HG02571 (cell line): Measurements from ENCODE around the gene GAS2.
"Not testable (repeated sequence)": the region's sequence is repeated elsewhere in the genome, so short reads cannot be mapped to it uniquely, and the experiment has no call there.

Experiments used
- ATAC-seq: cut with Tn5 transposase; IDR thresholded peaks from one replicate; pipeline ENCODE4 v1.9.1; 2021; ENCODE audit warnings: mild to moderate bottlenecking, moderate library complexity; ENCODE audit not compliant: unreplicated experiment

Gene GAS2

GRCh38 chr11:22666325-22666687, at the start of gene GAS2:
GAS2 (plus strand) TSS chr11:22666611; CDS start chr11:22674870, 8,259 bp downstream.
- peak; percentile 3 for ATAC-seq

DNA sequence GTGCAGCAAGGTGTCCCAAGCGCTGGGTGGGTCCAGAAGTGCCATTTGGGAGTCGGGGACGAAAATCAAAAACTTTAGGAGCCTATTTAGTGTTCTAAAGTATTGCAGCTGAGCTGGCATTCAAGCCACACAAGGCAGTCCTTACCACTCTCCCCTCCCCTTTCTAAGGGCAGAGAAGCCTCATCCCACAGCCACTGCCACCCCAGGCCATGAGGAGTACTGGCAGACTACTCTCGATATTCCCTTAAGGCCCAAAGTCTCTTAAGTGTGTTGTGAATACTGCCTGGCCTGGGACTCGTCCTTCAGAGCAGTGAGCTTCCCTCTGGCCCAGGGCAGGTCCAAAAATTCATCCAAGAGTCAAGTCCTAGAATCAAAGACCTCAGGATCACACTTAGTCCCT, 48.5 kb upstream of the GAS2 start:
- ATAC-seq = no peak

DNA sequence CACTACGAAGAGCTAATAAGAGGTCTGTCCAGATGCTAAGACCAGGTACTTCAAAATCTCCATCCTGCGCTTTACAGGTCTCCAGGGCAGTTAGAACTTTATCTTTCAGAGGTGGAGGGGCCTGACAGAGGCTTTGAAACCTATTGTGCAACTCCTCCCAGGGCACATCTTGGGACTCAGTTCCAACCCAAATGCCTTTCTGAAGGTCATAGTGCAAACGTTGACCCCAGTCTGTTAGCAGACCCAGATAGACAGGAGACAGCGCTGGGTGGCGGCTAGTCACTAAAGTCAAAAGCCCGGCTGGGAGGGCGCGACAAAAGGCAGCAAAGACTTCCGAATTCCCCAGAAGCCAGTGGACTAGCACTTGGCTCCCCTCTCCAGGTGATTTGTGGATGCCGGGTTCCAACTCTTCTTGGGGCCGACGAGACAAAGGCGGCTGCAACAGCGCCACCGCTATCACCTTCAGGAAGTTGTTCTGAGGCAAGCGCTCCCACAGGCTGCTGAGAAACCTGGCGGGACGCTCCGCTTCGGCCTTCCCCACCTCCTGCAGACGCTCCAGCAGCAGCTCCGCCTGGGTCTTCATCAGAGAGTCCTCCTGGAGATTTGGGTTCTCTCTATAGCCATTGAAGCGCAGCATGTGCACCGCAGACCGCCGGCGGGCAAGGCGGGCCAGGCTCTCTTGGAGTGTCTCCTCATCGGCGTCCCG, 41.5 kb upstream of the GAS2 start:
- peak; percentile 54 for ATAC-seq

GRCh38 chr11:22625448-22626287, 40.7 kb upstream of the GAS2 start, which contains the start of gene FANCF:
FANCF (minus strand) TSS chr11:22625823; CDS start chr11:22625810, 13 bp downstream.
- peak; percentile 96 for ATAC-seq

- no peak for ATAC-seq
These were observed 39.7 kb upstream of the GAS2 start for GRCh38 chr11:22626573-22627239.

DNA sequence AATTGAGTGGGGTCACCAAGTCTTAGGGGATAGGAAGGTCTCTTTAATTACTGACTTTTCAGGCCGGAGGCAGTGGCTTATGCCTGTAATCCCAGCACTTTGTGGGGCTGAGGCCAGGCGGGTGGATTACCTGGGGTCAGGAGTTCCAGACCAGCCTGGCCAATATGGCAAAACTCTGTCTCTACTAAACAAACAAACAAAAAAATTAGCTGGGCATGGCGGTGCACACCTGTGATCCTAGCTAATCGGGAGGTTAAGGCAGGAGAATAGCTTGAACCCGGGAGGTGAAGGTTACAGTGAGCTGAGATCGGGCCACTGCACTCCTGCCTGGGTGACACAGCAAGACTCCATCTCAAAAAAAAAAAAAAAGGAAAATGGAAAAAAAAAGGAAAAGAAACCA, 39.0 kb upstream of the GAS2 start:
- ATAC-seq = no peak

GRCh38 chr11:22633354-22633902, 33.0 kb upstream of the GAS2 start:
- ATAC-seq = no peak

DNA sequence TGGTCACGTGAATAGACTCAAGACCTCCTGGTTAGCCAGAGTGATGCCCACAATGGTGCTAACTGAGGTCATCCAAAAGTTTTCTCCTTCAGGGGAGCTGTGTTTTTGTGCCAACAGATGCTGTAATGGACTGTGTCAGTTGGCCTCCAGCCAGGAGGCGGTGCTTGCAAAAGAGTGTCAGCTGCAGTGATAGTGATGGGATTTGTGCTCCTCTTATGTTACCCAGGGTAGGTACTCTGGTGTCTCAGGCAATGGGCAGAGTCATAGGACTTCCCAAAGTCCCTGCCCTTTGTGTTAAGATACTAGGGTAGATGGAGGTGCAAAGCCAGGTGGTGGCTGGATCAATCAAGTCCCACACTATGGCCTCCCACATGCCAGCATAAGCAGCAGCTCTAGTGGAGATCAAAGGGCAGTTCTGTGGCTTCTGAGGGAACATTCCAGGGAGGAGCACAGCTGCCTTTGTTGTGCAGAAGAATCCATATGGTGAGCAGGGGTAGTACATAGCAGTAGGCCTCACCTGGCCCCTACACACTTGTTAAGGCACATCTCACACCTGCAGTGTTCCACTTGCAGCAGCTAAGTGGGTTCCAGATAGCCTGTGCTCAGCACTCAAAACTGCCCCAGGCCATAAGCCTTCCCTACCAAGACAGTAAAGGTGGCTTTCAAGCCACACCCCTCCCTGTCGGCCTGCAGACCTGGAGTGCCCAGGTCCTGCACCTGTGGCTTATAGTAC, 31.3 kb upstream of the GAS2 start:
- ATAC-seq = no peak

DNA sequence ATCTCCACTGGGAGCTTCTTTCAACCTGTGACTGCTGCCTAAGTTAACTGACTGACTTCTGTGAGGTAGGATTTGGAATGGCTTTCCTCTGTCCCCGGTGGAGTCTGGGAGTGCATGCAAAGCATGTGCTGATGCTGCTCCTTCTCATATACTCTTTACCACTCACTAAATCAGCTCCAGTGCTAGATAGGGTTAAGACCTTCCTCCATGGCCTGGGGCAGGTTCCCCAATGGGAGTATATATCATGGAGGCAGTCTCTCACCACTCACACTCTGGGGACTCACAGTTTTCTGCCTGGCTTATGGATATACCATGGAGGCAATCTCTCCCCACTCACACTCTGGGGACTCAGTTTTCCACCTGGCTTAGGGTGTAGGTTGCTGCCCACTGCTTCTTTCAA, 30.7 kb upstream of the GAS2 start:
- ATAC-seq = no peak

DNA sequence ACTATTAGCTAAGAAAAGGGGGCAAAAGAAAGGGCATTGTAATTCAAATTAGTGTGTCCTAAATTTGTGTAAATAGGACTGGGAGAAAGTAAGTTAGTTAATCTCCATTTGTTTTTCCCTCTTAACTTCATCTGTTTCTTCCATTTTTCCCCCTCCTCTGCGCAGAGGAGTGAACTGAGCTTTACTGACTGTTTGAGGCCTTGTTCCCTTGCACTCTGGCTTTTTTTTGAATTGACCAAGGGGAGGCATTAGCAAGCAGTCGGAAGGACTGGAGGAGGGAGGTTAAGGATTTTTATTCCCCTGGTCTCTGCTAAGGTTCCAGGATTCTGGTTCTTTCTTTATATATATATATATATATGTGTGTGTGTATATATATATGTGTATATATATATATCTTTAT, 25.5 kb upstream of the GAS2 start:
- ATAC-seq = no peak

DNA sequence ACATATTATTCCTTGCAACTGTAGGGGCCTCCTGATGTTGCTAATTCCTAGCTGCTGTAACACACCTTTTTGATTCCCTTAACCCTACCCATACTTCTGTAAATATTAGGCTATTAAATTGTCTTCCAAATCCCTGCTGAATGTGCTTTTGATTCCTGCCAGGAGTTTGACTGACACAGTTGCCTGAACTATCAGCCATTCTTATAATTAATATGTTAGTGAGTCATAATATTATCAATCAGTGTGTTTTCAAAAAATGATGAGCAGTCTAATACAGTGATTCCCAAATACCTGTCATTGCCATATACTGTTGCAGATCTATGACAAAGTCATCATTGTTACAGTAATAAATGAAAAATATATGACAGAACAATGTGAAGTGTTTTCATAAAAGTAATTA, 24.9 kb upstream of the GAS2 start:
- no peak for ATAC-seq

- not testable (repeated sequence) for ATAC-seq
These were observed 14.1 kb upstream of the GAS2 start for GRCh38 chr11:22652346-22652745.

GRCh38 chr11:22656130-22656529, 10.3 kb upstream of the GAS2 start:
- no peak for ATAC-seq

- peak; percentile 84 for ATAC-seq
These were observed 9.2 kb upstream of the GAS2 start for GRCh38 chr11:22657101-22657694.

DNA sequence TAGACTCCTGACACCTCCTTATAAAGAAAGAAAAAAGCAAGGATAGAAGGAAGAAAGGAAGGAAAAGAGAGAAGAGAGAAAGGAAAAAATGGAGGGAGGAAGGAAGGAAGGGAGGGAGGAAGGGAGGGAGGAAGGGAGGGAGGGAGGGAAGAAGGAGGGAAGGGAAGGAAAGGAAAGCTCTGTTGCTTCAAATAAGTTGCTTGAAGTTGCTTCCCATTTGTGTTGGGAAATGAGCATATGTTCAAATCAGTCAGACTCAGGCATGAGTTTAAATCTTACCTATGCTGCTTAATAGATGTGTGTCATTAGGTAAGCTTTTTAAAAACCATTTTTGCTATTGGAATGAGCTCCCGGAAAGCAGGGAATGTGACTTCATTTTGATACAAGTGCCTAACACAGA, 6.6 kb upstream of the GAS2 start:
- no peak for ATAC-seq

GRCh38 chr11:22666688-22667439, 453 bp downstream of the GAS2 start:
- ATAC-seq = peak; percentile 52

DNA sequence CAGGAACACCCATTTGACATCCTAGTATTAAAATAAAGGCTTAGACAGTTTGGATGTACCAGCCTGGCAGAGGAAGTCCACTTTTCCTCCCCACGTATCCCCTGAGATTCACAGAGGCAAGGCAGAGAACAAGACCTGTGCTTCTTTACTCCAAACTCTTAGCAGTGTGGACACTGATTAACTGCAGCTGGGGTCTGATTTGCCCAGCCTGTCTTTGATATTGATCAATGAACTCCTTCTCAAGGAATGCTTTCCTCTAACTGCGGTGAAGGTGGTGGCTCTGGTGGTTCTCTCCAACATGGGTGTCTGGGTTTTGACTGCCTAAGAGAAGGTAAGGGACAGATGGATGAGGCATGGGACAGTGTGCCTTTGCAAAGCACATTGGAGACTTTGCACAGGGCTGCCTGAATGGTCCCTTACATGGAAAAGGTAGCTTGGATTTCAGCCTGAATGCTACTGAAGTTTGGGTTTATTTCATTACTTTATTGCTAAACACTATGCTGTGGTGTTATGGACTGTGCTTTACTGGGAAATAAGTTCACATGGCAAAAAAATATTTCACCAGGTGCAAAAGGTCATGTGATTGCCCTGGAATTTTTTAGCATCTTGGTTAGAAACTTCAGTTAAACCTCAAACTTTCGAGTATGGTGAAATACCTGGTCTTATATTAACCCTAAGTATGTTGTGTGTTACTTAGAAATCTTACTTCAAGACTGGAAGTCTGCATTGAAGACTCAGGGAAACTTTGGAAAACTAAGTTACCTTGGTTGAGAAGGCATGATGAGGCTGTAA, 1.8 kb downstream of the GAS2 start:
- peak; percentile 34 for ATAC-seq

DNA sequence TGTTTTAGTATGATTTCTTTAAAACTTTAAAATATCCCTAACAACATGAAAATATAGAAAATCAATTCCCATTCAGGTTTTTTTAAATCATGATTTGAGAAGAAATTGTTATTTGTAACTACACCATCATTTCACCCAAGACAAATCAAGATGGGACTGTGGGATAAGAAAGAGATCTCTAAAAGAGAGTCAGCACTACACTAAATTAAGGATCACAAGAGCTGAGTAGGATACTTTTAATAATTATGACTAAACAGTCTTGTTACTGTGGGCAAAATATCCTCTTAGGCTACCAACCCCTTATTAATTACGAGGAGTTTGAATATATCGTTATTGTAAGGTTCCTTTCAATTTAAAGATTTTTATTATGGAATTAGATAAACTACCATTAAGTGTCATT, 3.0 kb downstream of the GAS2 start:
- ATAC-seq = no peak

DNA sequence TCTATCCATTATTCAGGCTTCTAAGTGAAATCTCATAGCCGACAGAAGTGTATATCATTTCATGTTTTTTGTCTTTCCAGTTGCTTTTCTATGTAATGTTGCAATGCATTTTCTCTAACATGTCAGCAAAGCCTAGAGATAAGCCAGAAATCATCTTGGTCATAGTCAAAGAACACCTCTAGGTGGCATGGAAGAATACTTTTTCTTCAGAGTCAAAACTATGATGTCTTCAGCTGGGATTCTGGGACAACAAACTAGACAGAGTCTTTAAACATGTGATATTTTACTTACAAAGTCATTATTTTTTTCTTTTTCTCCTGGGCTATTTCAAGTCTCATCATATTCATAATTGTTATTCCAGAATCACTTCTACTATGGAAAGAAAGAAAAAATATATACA, 4.4 kb downstream of the GAS2 start:
- ATAC-seq = peak; percentile 29
